C4-2B (cell line): ENCODE results near the gene GHDC.

ENCODE experiments used
- ZFX ChIP-seq: fragments of 450-650 bp; IDR thresholded peaks from 2 replicates; pipeline ENCODE4 v1.6.1; 2017
- TF ChIP-seq, protein P1 (sequence below): fragments of 450-650 bp; conservative IDR thresholded peaks from 2 replicates; pipeline ENCODE4 v1.5.1; 2017; ENCODE audit warnings: mild to moderate bottlenecking

DNA sequence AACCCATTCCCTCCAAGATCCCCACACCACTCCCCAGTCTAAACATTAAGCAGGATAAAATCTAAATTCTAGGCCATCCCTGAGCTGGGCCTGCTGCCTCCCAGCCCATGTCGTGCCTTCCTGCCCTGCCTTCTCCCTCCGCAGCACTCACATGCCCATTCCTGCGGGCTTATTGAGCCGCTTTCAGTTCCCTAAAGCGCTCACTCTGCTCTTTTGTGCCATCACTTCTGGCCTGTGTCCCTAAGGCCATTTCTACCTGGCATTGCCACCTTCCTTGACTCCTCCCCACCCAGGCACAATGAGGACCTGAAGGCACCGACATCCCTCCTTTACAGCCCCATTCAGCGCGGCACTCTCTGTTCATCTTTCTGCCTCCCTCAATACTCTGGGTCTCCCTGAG, 26.5 kb downstream of the GHDC start:
- TF ChIP-seq, protein P1, sequence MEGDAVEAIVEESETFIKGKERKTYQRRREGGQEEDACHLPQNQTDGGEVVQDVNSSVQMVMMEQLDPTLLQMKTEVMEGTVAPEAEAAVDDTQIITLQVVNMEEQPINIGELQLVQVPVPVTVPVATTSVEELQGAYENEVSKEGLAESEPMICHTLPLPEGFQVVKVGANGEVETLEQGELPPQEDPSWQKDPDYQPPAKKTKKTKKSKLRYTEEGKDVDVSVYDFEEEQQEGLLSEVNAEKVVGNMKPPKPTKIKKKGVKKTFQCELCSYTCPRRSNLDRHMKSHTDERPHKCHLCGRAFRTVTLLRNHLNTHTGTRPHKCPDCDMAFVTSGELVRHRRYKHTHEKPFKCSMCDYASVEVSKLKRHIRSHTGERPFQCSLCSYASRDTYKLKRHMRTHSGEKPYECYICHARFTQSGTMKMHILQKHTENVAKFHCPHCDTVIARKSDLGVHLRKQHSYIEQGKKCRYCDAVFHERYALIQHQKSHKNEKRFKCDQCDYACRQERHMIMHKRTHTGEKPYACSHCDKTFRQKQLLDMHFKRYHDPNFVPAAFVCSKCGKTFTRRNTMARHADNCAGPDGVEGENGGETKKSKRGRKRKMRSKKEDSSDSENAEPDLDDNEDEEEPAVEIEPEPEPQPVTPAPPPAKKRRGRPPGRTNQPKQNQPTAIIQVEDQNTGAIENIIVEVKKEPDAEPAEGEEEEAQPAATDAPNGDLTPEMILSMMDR = no peak
- no peak for TF ChIP-seq ZFX
